Tibial artery (tissue), 4 donors: ENCODE measurements around the gene TFIP11.
A peak's percentile ranks its signal among the peaks of the same experiment; 100 is the strongest.

Source experiments
- DNase-seq, 2 donors: peaks; one replicate each; pipeline ENCODE4 v3.0.0-alpha.2; 2019
- H3K27ac ChIP-seq, 2 donors: fragments of 200-600 bp; sonication (generic) in 1 of 2; 1 replicate in 1 of 2; 2 replicates in 1 of 2; pipeline ENCODE4 v1.5.1; 2018 to 2019; ENCODE audit warnings: mild to moderate bottlenecking in 1 of 2
- H3K27me3 ChIP-seq, 2 donors: fragments of 200-600 bp; sonication (generic) in 1 of 2; one replicate each; pipeline versions ENCODE4 v1.5.1 to v1.6.0; 2016 to 2019
- H3K36me3 ChIP-seq, 3 donors: fragments of 200-600 bp; sonication (generic) in 2 of 3; one replicate each; pipeline ENCODE4 v1.5.1; 2016 to 2019; ENCODE audit warnings: mild to moderate bottlenecking in 2 of 3
- H3K4me1 ChIP-seq, 4 donors: fragments of 200-600 bp; sonication (generic) in 2 of 4; 1 replicate in 3 of 4; 2 replicates in 1 of 4; pipeline ENCODE4 v1.5.1; 2016 to 2019
- H3K4me3 ChIP-seq, 2 donors: fragments of 200-600 bp; sonication (generic) in 1 of 2; 1 replicate in 1 of 2; 2 replicates in 1 of 2; pipeline ENCODE4 v1.5.1; 2018 to 2019; ENCODE audit warnings: mild to moderate bottlenecking in 2 of 2
- H3K9me3 ChIP-seq, 3 donors: fragments of 200-600 bp; sonication (generic) in 1 of 3; one replicate each; pipeline ENCODE4 v1.5.1; 2016 to 2019
- intact Hi-C: fragments of 100-400 bp; cut with DNase I; formaldehyde crosslinking; loops from one replicate; pipeline ENCODE4 v1.15.0; 2023; ENCODE audit warnings: low total_unique reads
- TF ChIP-seq, protein P1 (sequence below), 2 experiments: fragments of 200-600 bp in 1 of 2; fragments of 450-650 bp in 1 of 2; IDR thresholded peaks; one replicate each; pipeline ENCODE4 v1.5.1; 2017 to 2019; ENCODE audit warnings: antibody characterized with exemption in 2 of 2, mild to moderate bottlenecking in 1 of 2, moderate library complexity in 1 of 2

The TFIP11 gene

DNA sequence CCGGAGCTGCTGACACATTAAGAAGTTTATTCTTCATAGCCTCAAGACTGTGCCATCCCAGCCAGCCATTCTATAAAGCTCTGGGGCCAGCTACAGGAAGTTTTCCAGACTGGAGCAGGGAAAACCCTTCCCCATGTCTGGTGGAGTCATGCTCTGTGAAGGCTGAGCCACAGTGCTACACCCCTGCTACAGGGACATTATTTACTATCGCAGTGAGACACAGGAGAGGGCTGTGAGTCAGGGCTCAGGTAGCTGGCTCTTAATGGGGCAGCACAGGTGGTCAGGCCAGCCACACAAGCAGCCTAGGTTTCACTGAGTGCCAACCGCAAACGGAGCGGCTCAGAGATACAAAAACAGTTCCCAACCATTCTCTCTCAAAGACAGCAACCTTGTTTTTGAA, 40.8 kb downstream of the TFIP11 start:
- peaks cover 81 to 97% (median 81%) of the 10 kb centered on the region in 3 donors for H3K36me3 ChIP-seq
- peak in 1 of 2 donors; percentile 15 for DNase-seq
- intact Hi-C loops, result no loop called here
- TF ChIP-seq, protein P1, sequence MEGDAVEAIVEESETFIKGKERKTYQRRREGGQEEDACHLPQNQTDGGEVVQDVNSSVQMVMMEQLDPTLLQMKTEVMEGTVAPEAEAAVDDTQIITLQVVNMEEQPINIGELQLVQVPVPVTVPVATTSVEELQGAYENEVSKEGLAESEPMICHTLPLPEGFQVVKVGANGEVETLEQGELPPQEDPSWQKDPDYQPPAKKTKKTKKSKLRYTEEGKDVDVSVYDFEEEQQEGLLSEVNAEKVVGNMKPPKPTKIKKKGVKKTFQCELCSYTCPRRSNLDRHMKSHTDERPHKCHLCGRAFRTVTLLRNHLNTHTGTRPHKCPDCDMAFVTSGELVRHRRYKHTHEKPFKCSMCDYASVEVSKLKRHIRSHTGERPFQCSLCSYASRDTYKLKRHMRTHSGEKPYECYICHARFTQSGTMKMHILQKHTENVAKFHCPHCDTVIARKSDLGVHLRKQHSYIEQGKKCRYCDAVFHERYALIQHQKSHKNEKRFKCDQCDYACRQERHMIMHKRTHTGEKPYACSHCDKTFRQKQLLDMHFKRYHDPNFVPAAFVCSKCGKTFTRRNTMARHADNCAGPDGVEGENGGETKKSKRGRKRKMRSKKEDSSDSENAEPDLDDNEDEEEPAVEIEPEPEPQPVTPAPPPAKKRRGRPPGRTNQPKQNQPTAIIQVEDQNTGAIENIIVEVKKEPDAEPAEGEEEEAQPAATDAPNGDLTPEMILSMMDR (IDR thresholded peaks at IDR 0.05), result no peak
- no peaks in the 10 kb centered on the region for H3K27me3 ChIP-seq
- no peaks in the 10 kb centered on the region for H3K4me1 ChIP-seq
- no peak overlapping the region for H3K27ac ChIP-seq
- H3K9me3 ChIP-seq, result no peaks in the 10 kb centered on the region
- H3K4me3 ChIP-seq, result no peak overlapping the region

DNA sequence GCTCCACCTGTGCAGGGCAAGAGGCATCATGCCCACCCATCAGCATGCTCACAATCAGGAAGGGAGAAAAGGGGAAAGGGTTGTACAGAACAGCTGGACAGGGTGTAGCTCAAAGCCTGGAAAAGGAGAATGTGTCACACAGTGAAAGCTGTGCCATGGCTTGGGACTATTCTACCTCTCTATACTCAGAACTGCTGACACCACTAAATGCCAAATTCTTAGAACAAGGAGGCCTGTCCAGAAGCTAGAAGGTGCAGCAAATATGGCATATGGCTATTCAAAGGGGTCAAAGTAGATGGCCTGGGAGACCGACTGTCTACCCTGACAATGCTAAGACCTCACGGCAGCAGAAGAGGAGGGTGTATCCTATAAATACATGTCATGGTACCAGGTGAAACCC, 41.5 kb downstream of the TFIP11 start:
- peaks cover 81 to 97% (median 81%) of the 10 kb centered on the region in 3 donors for H3K36me3 ChIP-seq
- no peak for DNase-seq
- no peak overlapping the region for H3K4me3 ChIP-seq
- H3K9me3 ChIP-seq, result no peaks in the 10 kb centered on the region
- intact Hi-C loops, result no loop called here
- H3K4me1 ChIP-seq, result no peaks in the 10 kb centered on the region
- H3K27ac ChIP-seq, result no peak overlapping the region
- TF ChIP-seq, protein P1 (IDR thresholded peaks at IDR 0.05), result no peak
- H3K27me3 ChIP-seq, result no peaks in the 10 kb centered on the region

DNA sequence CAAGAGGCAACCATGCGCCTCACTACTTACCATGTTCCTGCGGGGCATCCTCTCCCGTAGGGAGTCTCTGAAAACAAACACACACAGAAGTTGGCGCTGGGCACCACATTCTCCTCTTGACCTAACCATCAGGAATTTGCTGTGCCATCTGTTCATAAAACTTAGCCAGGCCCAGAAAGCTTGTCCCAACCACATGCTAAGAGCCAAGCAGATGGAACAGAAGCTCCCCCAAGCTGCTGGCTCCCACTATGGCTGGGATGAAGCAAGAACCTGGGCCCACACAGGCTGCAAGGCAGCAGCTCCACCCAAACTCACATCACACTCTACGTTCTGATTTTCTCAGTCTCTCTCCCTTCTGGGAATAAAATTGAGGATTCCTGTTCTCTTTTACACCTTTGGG, 46.1 kb downstream of the TFIP11 start:
- Histone ChIP-seq H3K4me1 (no peaks in the 10 kb centered on the region), H3K27ac (no peak overlapping the region), H3K36me3 (peaks cover 87 to 98% (median 89%) of the 10 kb centered on the region in 3 donors), H3K27me3 (no peaks in the 10 kb centered on the region), H3K9me3 (no peaks in the 10 kb centered on the region), H3K4me3 (no peak overlapping the region)
- DNase-seq, result peak in 1 of 2 donors; percentile 3
- TF ChIP-seq, protein P1 (IDR thresholded peaks at IDR 0.05), result no peak
- intact Hi-C loops, result no loop called here

DNA sequence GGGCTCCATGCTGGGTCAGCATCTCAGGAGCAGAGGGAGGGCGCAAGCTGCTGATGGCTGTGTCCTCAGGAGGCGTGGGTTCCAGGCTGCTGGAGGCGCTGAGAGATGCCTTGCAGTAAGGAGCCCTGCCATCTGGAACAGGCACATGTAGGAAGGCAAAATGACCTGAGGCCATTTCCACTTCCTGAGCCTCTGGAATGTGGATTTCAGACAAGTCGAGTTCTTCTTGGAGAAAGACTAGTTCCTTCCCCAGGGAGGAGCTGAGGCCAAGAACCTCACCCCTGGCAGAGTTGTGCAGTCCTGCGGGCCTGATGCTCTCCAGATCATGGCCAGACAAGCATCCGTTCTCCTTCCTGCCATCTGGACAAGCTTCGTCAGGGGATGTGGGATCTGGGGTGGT, 48.0 kb downstream of the TFIP11 start:
- Histone ChIP-seq H3K4me3 (no peak overlapping the region), H3K27me3 (no peaks in the 10 kb centered on the region), H3K27ac (no peak overlapping the region), H3K4me1 (no peaks in the 10 kb centered on the region), H3K9me3 (no peaks in the 10 kb centered on the region), H3K36me3 (peaks cover 74 to 98% (median 81%) of the 10 kb centered on the region in 3 donors)
- TF ChIP-seq, protein P1 (IDR thresholded peaks at IDR 0.05), result no peak
- peak in 1 of 2 donors; percentile 65 for DNase-seq
- intact Hi-C loops, result no loop called here

DNA sequence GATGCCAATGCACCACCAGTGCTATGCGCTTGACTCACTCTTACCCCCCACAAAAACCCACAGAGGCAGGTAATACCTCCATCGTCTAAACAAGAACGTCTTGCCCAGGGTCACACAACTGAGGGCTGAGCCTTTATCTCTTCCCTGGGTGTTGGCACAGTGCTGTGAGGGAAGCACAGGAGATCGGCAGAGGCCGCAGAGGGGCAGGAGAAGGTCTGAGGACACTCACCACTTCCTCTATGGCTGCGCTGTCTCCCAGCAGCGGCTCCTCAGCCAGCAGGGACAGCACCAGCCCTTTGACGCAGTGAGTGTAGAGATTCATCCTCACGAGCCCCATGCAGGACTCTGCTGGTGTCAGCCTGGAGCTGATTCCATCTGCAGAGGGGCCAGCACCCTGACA, 48.6 kb downstream of the TFIP11 start:
- Histone ChIP-seq H3K4me3 (no peak overlapping the region), H3K4me1 (no peaks in the 10 kb centered on the region), H3K36me3 (peaks cover 69 to 98% (median 83%) of the 10 kb centered on the region in 3 donors), H3K27me3 (no peaks in the 10 kb centered on the region), H3K9me3 (no peaks in the 10 kb centered on the region), H3K27ac (no peak overlapping the region)
- TF ChIP-seq, protein P1 (IDR thresholded peaks at IDR 0.05), result no peak
- intact Hi-C loops, result no loop called here
- DNase-seq, result peak in 1 of 2 donors; percentile 40
